Astrocyte of the spinal cord (primary cell): Measurements from ENCODE around the gene ERICH3.

Experiments used
- DNase-seq: peaks from one replicate; pipeline ENCODE4 v3.0.0; 2011; ENCODE audit warnings: low read depth, low spot score
- H3K4me3 ChIP-seq: 2 replicates; pipeline ENCODE4 v1.5.1; 2011; ENCODE audit warnings: low read depth, mild to moderate bottlenecking, low read length, moderate library complexity
- in situ Hi-C: cut with HindIII; loops from 2 replicates; pipeline ENCODE4 v1.10.0; 2017; ENCODE audit warnings: low sequenced_read_pairs
- TF ChIP-seq, protein P1 (sequence below): IDR thresholded peaks from 2 replicates; pipeline ENCODE4 v1.5.1; 2012; ENCODE audit warnings: low read depth, mild to moderate bottlenecking, low read length, inconsistent platforms

Gene ERICH3

DNA sequence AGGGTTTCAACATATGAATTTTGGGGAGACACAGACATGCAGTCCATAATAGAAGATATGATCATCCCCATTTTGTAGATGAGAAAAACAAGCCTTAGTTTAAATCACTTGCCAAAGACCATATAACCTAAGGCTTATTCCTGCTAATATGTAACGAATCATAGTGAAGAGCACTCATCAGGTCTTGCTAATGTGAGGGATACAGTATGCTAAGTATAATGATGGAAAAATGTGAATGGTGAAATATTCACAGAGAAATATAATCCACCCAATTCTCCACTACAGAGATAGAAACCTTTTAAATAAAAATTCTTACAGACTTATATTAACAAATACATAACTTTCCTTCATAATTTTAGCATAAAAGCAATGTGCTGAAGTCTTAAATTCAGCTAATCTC lies 18.9 kb downstream of the ERICH3 start:
- no peak for DNase-seq
- in situ Hi-C loops = no loop called here
- TF ChIP-seq, protein P1, sequence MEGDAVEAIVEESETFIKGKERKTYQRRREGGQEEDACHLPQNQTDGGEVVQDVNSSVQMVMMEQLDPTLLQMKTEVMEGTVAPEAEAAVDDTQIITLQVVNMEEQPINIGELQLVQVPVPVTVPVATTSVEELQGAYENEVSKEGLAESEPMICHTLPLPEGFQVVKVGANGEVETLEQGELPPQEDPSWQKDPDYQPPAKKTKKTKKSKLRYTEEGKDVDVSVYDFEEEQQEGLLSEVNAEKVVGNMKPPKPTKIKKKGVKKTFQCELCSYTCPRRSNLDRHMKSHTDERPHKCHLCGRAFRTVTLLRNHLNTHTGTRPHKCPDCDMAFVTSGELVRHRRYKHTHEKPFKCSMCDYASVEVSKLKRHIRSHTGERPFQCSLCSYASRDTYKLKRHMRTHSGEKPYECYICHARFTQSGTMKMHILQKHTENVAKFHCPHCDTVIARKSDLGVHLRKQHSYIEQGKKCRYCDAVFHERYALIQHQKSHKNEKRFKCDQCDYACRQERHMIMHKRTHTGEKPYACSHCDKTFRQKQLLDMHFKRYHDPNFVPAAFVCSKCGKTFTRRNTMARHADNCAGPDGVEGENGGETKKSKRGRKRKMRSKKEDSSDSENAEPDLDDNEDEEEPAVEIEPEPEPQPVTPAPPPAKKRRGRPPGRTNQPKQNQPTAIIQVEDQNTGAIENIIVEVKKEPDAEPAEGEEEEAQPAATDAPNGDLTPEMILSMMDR = no peak
- no peak overlapping the region for H3K4me3 ChIP-seq

DNA sequence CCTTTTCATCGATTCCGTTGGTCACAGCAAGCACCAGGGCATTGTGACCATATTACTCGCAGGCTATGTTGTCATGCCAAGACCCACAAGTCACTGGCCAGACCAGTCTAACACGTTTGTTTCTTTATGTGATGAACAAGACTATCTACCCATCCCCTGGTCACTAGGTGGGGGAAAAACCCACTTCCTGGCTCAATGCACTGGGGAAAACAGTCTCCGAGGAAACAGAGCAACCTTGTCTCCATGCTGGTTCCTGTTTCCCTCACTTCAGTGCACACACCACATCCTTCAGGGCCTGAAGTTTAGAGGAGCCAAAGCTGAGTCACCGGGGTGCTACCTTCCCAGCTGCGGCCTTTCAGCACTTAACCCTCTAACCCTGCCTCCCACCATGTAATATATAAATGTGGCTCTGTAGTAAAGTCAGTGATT lies 20.9 kb downstream of the ERICH3 start:
- peak; percentile 96 for DNase-seq
- in situ Hi-C loops = no loop called here
- TF ChIP-seq, protein P1 = no peak
- no peak overlapping the region for H3K4me3 ChIP-seq

DNA sequence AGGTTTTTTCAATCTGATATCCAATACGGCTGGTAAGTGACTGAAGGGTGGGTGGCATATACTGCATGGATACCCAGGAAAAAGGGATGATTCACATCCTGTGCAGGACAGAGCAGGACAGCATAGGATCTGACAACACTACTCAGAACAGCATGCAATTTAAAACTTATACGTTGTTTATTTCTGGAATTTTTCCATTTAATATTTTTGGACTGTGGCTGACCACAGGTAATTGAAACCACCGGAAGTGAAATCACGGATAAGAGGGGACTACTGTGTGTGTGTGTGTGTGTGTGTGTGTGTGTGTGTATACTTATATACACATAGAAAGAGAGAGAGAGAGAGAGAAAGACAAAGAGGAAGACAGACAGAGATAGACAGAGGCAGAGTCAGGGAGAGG lies 23.0 kb downstream of the ERICH3 start:
- no peak overlapping the region for H3K4me3 ChIP-seq
- DNase-seq = peak; percentile 58
- TF ChIP-seq, protein P1 = no peak
- in situ Hi-C loops = no loop called here

DNA sequence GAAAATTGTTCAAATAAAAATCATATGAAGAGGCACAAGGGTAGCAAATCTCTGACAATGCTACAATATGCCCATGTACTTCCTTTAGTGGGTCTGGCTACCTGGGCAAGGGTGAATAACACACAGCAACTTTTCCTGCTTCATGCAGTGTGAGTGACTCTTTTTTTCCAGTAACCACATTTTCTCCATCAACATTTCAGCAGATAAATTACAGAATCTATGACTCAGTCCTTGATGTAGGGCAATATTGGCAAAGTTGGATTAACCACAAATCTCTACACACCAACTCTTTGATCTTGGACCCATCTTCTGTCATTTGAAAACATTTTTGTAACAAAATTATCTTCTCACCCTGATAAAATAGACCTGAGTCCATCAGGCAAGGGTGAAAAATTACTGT lies 31.7 kb downstream of the ERICH3 start:
- in situ Hi-C loops = no loop called here
- DNase-seq = peak; percentile 71
- no peak overlapping the region for H3K4me3 ChIP-seq
- TF ChIP-seq, protein P1 = no peak

DNA sequence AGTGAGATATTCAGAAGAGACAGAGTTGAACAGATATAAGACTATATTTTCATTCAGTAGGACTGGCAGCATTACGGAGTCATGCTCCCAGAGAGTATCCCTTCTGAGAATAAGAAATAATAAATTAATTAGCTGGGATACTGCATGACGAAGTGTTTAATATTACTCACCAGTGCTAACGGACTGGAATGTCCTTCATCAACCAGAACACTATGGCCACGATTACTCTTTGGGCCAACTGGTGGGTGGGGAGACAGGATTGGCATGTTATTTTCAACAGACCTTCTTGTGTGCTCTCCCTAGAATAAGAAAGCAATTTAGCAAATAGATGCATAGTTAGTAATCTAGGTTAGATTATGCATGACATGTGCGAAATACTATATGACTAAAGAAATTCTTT lies 32.4 kb downstream of the ERICH3 start:
- no peak overlapping the region for H3K4me3 ChIP-seq
- in situ Hi-C loops = no loop called here
- no peak for DNase-seq
- TF ChIP-seq, protein P1 = no peak

DNA sequence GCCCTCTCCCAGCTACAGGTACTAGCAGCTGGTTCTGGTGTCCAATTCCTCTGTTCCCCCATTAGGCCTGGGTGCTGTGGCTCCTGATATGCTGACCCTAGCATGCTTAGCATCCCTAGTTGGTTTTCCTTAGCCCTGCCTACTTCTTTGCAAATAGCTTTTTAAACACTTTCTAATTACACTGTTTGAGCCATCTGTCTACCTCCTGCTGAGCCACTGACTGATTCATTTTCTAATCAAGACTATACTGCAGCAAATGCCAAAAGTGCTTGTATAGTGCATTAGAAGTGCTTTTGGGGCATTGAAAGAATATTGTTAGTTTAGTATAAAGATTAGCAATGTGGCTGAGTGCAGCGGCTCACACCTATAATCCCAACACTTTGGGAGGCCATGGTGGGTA lies 36.3 kb downstream of the ERICH3 start:
- no peak for DNase-seq
- in situ Hi-C loops = no loop called here
- TF ChIP-seq, protein P1 = no peak
- H3K4me3 ChIP-seq = no peak overlapping the region

DNA sequence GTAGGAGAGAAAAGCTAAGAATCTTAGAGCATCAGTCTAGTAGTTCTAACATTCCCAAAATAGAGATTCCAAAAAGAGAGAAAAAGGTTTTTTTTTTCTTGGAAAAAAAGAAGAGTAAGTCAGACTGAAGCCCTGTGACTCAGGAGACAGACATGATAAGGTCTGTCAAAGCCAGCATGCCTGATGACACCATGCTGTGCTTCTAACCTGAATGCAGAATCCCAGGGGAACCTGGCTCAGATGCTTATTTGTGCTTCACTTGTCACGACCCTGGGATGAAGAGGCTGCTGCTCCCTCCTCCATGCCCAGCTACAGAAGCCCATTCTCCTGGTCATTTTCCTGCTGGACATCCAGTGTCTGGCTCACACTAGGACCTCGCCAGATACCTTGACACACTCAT lies 44.3 kb downstream of the ERICH3 start:
- H3K4me3 ChIP-seq = no peak overlapping the region
- in situ Hi-C loops = no loop called here
- TF ChIP-seq, protein P1 = no peak
- DNase-seq = no peak
